HCT116 (cell line): ENCODE measurements around the gene CHKA.

Experiments
- CTCF ChIP-seq, 3 experiments: fragments of 200-600 bp in 1 of 3; sonication (generic) in 1 of 3; IDR thresholded peaks in 2 of 3; conservative IDR thresholded peaks in 1 of 3; 2 replicates each; pipeline ENCODE4 v1.5.1; 2012 to 2017; ENCODE audit warnings: low read depth in 2 of 3, low read length in 2 of 3, antibody characterized with exemption in 1 of 3, borderline replicate concordance in 1 of 3, control low read depth in 1 of 3, mild to moderate bottlenecking in 1 of 3, mixed read lengths in 1 of 3, mixed run types in 1 of 3, moderate library complexity in 1 of 3; ENCODE audit not compliant: insufficient read depth in 1 of 3
- EGR1 ChIP-seq: IDR thresholded peaks from 2 replicates; pipeline ENCODE4 v1.6.1; 2012; ENCODE audit warnings: low read depth
- EZH2 ChIP-seq: fragments of 200-600 bp; sonication (generic); IDR thresholded peaks from 2 replicates; pipeline ENCODE4 v1.6.1; 2017; ENCODE audit warnings: antibody characterized with exemption, mixed run types
- SIN3A ChIP-seq: IDR thresholded peaks from 2 replicates; pipeline ENCODE4 v1.6.1; 2012; ENCODE audit warnings: low read depth
- ZNF274 ChIP-seq: fragments of 200-500 bp; sonication (Bioruptor generic); IDR thresholded peaks from 2 replicates; pipeline ENCODE4 v1.6.1; 2014; ENCODE audit warnings: mild to moderate bottlenecking, low read depth, low read length, inconsistent platforms

GRCh38 chr11:68067991-68068390 lies 53.2 kb downstream of the CHKA start:
- no peak for TF ChIP-seq EGR1
- no peak for TF ChIP-seq CTCF (IDR thresholded peaks at IDR 0.05 in 2 of 3, conservative IDR thresholded peaks at IDR 0.05 in 1 of 3; ENCODE audit: borderline replicate concordance in 1 of 3, insufficient read depth in 1 of 3, low read depth in 2 of 3, low read length in 2 of 3)
- no peak for TF ChIP-seq SIN3A
- TF ChIP-seq EZH2: no peak
- no peak for TF ChIP-seq ZNF274
